Measurements from ENCODE around the gene ELANE. TPM values are rescaled to one million over a fixed set of nuclear protein-coding genes. Genes with fewer than 3 reads are reported as not detected.
A peak's percentile ranks its signal among the peaks of the same experiment; 100 is the strongest.

Gene ELANE
- total and polyA plus RNA-seq, 4 donors = 1.4 to 21.0 (median 9.3) TPM

DNA sequence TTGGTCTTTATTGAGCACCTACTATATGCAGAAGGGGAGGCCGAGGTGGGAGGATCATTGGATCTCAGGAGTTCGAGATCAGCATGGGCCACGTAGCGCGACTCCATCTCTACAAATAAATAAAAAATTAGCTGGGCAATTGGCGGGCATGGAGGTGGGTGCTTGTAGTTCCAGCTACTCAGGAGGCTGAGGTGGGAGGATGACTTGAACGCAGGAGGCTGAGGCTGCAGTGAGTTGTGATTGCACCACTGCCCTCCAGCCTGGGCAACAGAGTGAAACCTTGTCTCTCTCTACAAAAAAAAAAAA is 11.2 kb downstream of the ELANE start:
- H3K4me3 ChIP-seq = no peak overlapping the region
- peak overlapping the region in 1 of 2 donors; percentile 23 for H3K27ac ChIP-seq (ENCODE audit: low read depth in 1 of 2, low read length in 1 of 2)

DNA sequence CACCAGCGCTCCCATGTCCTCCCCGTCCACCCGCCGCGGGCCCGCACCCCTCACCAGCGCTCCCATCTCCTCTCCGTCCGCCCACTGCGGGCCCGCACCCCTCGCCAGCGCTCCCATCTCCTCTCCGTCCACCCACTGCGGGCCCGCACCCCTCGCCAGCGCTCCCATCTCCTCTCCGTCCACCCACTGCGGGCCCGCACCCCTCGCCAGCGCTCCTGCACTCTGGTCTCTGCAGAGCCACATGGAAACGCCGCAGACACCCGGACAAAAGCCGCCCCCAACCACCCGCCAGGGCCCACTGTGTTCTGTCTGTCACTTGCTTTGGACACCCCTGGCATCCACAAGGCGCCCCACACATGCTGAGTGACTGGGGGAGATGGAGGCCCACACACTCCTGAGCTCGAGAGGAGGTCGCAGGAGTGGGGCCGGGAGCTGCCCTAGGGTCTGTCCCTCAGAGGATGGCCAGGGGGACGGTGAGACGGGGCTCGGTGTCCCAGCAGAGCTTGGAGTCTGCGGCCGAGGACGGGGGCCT is 14.7 kb downstream of the ELANE start:
- peaks cover 0 to 30% (median 13%) of the 10 kb centered on the region in 4 donors for H3K36me3 ChIP-seq (ENCODE audit: control insufficient read depth in 4 of 4, insufficient read depth in 4 of 4, low read length in 4 of 4)
- H3K4me3 ChIP-seq = no peak overlapping the region
- no peak overlapping the region for H3K27ac ChIP-seq (ENCODE audit: low read depth in 1 of 2, low read length in 1 of 2)
- H3K9ac ChIP-seq (ENCODE audit: insufficient read depth in 1 of 2, low read length in 2 of 2) = no peak overlapping the region
- peaks cover 0 to 20% (median 12%) of the 10 kb centered on the region in 5 donors for H3K4me1 ChIP-seq (ENCODE audit: control insufficient read depth in 5 of 5, insufficient read depth in 5 of 5, low read length in 5 of 5)
- no peak for DNase-seq
- no peaks in the 10 kb centered on the region for H3K9me3 ChIP-seq (ENCODE audit: control insufficient read depth in 4 of 4, insufficient read depth in 3 of 4, low read length in 3 of 4)
- 85 to 89% methylated on average over 27 to 38 of the region's 38 CpGs for WGBS, 2 donors
- TF ChIP-seq, protein P1, sequence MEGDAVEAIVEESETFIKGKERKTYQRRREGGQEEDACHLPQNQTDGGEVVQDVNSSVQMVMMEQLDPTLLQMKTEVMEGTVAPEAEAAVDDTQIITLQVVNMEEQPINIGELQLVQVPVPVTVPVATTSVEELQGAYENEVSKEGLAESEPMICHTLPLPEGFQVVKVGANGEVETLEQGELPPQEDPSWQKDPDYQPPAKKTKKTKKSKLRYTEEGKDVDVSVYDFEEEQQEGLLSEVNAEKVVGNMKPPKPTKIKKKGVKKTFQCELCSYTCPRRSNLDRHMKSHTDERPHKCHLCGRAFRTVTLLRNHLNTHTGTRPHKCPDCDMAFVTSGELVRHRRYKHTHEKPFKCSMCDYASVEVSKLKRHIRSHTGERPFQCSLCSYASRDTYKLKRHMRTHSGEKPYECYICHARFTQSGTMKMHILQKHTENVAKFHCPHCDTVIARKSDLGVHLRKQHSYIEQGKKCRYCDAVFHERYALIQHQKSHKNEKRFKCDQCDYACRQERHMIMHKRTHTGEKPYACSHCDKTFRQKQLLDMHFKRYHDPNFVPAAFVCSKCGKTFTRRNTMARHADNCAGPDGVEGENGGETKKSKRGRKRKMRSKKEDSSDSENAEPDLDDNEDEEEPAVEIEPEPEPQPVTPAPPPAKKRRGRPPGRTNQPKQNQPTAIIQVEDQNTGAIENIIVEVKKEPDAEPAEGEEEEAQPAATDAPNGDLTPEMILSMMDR (IDR thresholded peaks at IDR 0.05; ENCODE audit: control extremely low read depth, extremely low read depth) = no peak
- peaks cover 0 to 2% (median 0%) of the 10 kb centered on the region in 3 donors for H3K27me3 ChIP-seq (ENCODE audit: control insufficient read depth in 3 of 3, insufficient read depth in 3 of 3, low read length in 2 of 3)
- no peak for ATAC-seq (ENCODE audit: insufficient read depth, low FRiP score)

More for the DNA sequence above, 11.2 kb downstream of the ELANE start:
- WGBS, 2 donors = 68 to 75% methylated on average over 7 of the region's 7 CpGs
- ATAC-seq (ENCODE audit: insufficient read depth, low FRiP score) (no peak), DNase-seq (no peak)
- Histone ChIP-seq H3K4me1 (ENCODE audit: control insufficient read depth in 5 of 5, insufficient read depth in 5 of 5, low read length in 5 of 5) (peaks cover 0 to 13% (median 9%) of the 10 kb centered on the region in 5 donors), H3K9ac (ENCODE audit: insufficient read depth in 1 of 2, low read length in 2 of 2) (no peak overlapping the region), H3K27me3 (ENCODE audit: control insufficient read depth in 3 of 3, insufficient read depth in 3 of 3, low read length in 2 of 3) (peaks cover 0 to 12% (median 0%) of the 10 kb centered on the region in 3 donors), H3K9me3 (ENCODE audit: control insufficient read depth in 4 of 4, insufficient read depth in 3 of 4, low read length in 3 of 4) (no peaks in the 10 kb centered on the region), H3K36me3 (ENCODE audit: control insufficient read depth in 4 of 4, insufficient read depth in 4 of 4, low read length in 4 of 4) (peaks cover 0 to 11% (median 7%) of the 10 kb centered on the region in 4 donors)
- TF ChIP-seq, protein P1 (IDR thresholded peaks at IDR 0.05; ENCODE audit: control extremely low read depth, extremely low read depth) = no peak

DNA sequence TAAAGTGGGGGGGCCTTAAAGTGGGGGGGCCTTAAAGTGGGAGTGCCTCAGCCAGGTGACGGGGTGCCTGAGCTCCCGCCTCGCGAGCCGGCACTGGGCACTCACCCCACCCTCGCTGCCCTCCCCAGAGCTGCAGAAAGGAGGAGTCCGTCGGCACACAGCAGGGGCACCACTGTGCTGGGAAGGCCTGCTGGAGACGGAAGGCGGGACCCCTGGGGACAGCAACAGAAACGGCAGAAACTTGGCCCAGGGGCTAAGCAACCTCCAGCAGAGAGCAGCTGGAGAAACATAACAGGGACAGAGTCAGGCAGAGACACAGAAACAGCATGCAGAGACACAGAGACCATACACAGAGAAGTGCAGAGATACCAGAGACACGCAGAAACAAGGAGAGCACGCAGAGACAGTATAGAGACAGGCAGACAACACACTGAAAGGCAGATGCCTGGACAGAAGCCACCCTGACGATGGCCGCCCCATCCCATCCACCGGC is 15.2 kb downstream of the ELANE start:
- TF ChIP-seq, protein P1 (IDR thresholded peaks at IDR 0.05; ENCODE audit: control extremely low read depth, extremely low read depth) = no peak
- Histone ChIP-seq H3K4me1 (ENCODE audit: control insufficient read depth in 5 of 5, insufficient read depth in 5 of 5, low read length in 5 of 5) (peaks cover 0 to 20% (median 12%) of the 10 kb centered on the region in 5 donors), H3K36me3 (ENCODE audit: control insufficient read depth in 4 of 4, insufficient read depth in 4 of 4, low read length in 4 of 4) (peaks cover 0 to 33% (median 13%) of the 10 kb centered on the region in 4 donors), H3K9me3 (ENCODE audit: control insufficient read depth in 4 of 4, insufficient read depth in 3 of 4, low read length in 3 of 4) (no peaks in the 10 kb centered on the region), H3K27me3 (ENCODE audit: control insufficient read depth in 3 of 3, insufficient read depth in 3 of 3, low read length in 2 of 3) (peaks cover 0 to 2% (median 0%) of the 10 kb centered on the region in 3 donors), H3K27ac (ENCODE audit: low read depth in 1 of 2, low read length in 1 of 2) (no peak overlapping the region), H3K9ac (ENCODE audit: insufficient read depth in 1 of 2, low read length in 2 of 2) (no peak overlapping the region), H3K4me3 (no peak overlapping the region)
- WGBS, 2 donors = 85 to 88% methylated on average over 16 of the region's 16 CpGs
- DNase-seq (peak in 2 of 3 donors; percentile 43 to 47), ATAC-seq (ENCODE audit: insufficient read depth, low FRiP score) (no peak)
